Large intestine (tissue), 3 donors: ENCODE results near the gene INPP4B. TPM values are rescaled to one million over a fixed set of nuclear protein-coding genes. Genes with fewer than 3 reads are reported as not detected.

ENCODE experiments used
- DNase-seq, 2 donors: peaks; one replicate each; pipeline versions ENCODE4 v3.0.0 to v3.0.0-alpha.2; 2013
- H3K27ac ChIP-seq: one replicate; pipeline ENCODE4 v1.5.1; 2013; ENCODE audit warnings: low read length
- H3K27me3 ChIP-seq: 2 replicates; pipeline ENCODE4 v1.6.1; 2013; ENCODE audit warnings: low read length; ENCODE audit not compliant: control insufficient read depth, insufficient read depth
- H3K36me3 ChIP-seq: 2 replicates; pipeline ENCODE4 v1.6.1; 2013; ENCODE audit warnings: low read length; ENCODE audit not compliant: control insufficient read depth, insufficient read depth
- H3K4me1 ChIP-seq: one replicate; pipeline ENCODE4 v1.6.1; 2013; ENCODE audit warnings: low read length; ENCODE audit not compliant: control insufficient read depth, insufficient read depth
- H3K4me3 ChIP-seq: one replicate; pipeline ENCODE4 v1.5.1; 2013; ENCODE audit warnings: low read length
- H3K9me3 ChIP-seq: one replicate; pipeline ENCODE4 v1.6.1; 2013; ENCODE audit warnings: mild to moderate bottlenecking, low read depth, low read length, moderate library complexity; ENCODE audit not compliant: control insufficient read depth
- WGBS: methylation state at CpG from one replicate; pipeline ENCODE4 v1.1.5; 2013; ENCODE audit warnings: low lambda C conversion rate; ENCODE audit not compliant: insufficient coverage; 5-methylcytosine and 5-hydroxymethylcytosine counted together
- polyA plus RNA-seq: library from polyadenylated mRNA; unstranded; fragments of 120-200 nt; gene quantifications from one replicate; pipeline ENCODE4 v1.2.1, GENCODE V29; 2013

The INPP4B gene
- polyA plus RNA-seq, 1 donor = 6.6 TPM

GRCh38 chr4:142566777-142567176 is 279.3 kb downstream of the INPP4B start:
- WGBS = 72% methylated on average over 2 of the region's 4 CpGs
- H3K9me3 ChIP-seq = no peaks in the 10 kb centered on the region
- no peak for DNase-seq
- no peaks in the 10 kb centered on the region for H3K36me3 ChIP-seq
- H3K27ac ChIP-seq = peak overlapping the region; percentile 92
- peaks cover 13% of the 10 kb centered on the region for H3K4me1 ChIP-seq
- no peak overlapping the region for H3K4me3 ChIP-seq
- no peaks in the 10 kb centered on the region for H3K27me3 ChIP-seq

- no peaks in the 10 kb centered on the region for H3K36me3 ChIP-seq
- H3K4me3 ChIP-seq = no peak overlapping the region
- peaks cover 13% of the 10 kb centered on the region for H3K4me1 ChIP-seq
- no peak for DNase-seq
- H3K9me3 ChIP-seq = no peaks in the 10 kb centered on the region
- H3K27me3 ChIP-seq = no peaks in the 10 kb centered on the region
- H3K27ac ChIP-seq = peak overlapping the region; percentile 92
Measured at GRCh38 chr4:142566243-142566642, 279.9 kb downstream of the INPP4B start.

GRCh38 chr4:142565771-142566170 is 280.3 kb downstream of the INPP4B start:
- DNase-seq = no peak
- Histone ChIP-seq H3K27me3 (no peaks in the 10 kb centered on the region), H3K9me3 (no peaks in the 10 kb centered on the region), H3K4me3 (no peak overlapping the region), H3K36me3 (no peaks in the 10 kb centered on the region), H3K27ac (no peak overlapping the region), H3K4me1 (peaks cover 13% of the 10 kb centered on the region)
- 82% methylated on average over 1 of the region's 7 CpGs for WGBS

- H3K27me3 ChIP-seq = no peaks in the 10 kb centered on the region
- H3K36me3 ChIP-seq = no peaks in the 10 kb centered on the region
- no peak overlapping the region for H3K27ac ChIP-seq
- H3K4me3 ChIP-seq = no peak overlapping the region
- peaks cover 4% of the 10 kb centered on the region for H3K4me1 ChIP-seq
- no CpG with 5 or more reads among the region's 6 CpGs for WGBS
- H3K9me3 ChIP-seq = no peaks in the 10 kb centered on the region
- no peak for DNase-seq
Measured at GRCh38 chr4:142563682-142564291, 282.3 kb downstream of the INPP4B start.

- Histone ChIP-seq H3K27me3 (no peaks in the 10 kb centered on the region), H3K9me3 (no peaks in the 10 kb centered on the region), H3K4me3 (no peak overlapping the region), H3K36me3 (no peaks in the 10 kb centered on the region), H3K4me1 (peaks cover 10% of the 10 kb centered on the region), H3K27ac (no peak overlapping the region)
- WGBS = no CpG with 5 or more reads among the region's 4 CpGs
- no peak for DNase-seq
Measured at GRCh38 chr4:142559986-142560385, 286.1 kb downstream of the INPP4B start.

GRCh38 chr4:142558851-142559250 is 287.2 kb downstream of the INPP4B start:
- Histone ChIP-seq H3K36me3 (no peaks in the 10 kb centered on the region), H3K9me3 (no peaks in the 10 kb centered on the region), H3K27ac (no peak overlapping the region), H3K27me3 (no peaks in the 10 kb centered on the region), H3K4me3 (no peak overlapping the region), H3K4me1 (peaks cover 10% of the 10 kb centered on the region)
- no peak for DNase-seq
- WGBS = 38% methylated on average over 1 of the region's 4 CpGs

- Histone ChIP-seq H3K4me3 (no peak overlapping the region), H3K9me3 (no peaks in the 10 kb centered on the region), H3K4me1 (peaks cover 10% of the 10 kb centered on the region), H3K27ac (peak overlapping the region; percentile 38), H3K36me3 (no peaks in the 10 kb centered on the region), H3K27me3 (no peaks in the 10 kb centered on the region)
- DNase-seq = peak in 1 of 2 donors; percentile 57
- 51% methylated on average over 3 of the region's 4 CpGs for WGBS
Measured at GRCh38 chr4:142557239-142557801, 288.8 kb downstream of the INPP4B start.

GRCh38 chr4:142556570-142557238 is 289.4 kb downstream of the INPP4B start:
- Histone ChIP-seq H3K36me3 (no peaks in the 10 kb centered on the region), H3K9me3 (no peaks in the 10 kb centered on the region), H3K4me1 (peaks cover 10% of the 10 kb centered on the region), H3K4me3 (no peak overlapping the region), H3K27ac (peak overlapping the region; percentile 38), H3K27me3 (no peaks in the 10 kb centered on the region)
- no peak for DNase-seq
- 50% methylated on average over 2 of the region's 9 CpGs for WGBS

GRCh38 chr4:142556048-142556447 is 290.1 kb downstream of the INPP4B start:
- no peaks in the 10 kb centered on the region for H3K9me3 ChIP-seq
- peak in 1 of 2 donors; percentile 41 for DNase-seq
- H3K36me3 ChIP-seq = no peaks in the 10 kb centered on the region
- no peak overlapping the region for H3K4me3 ChIP-seq
- peaks cover 12% of the 10 kb centered on the region for H3K4me1 ChIP-seq
- H3K27ac ChIP-seq = peak overlapping the region; percentile 16
- 80% methylated on average over 1 of the region's 1 CpG for WGBS
- no peaks in the 10 kb centered on the region for H3K27me3 ChIP-seq

- DNase-seq = no peak
- H3K36me3 ChIP-seq = no peaks in the 10 kb centered on the region
- no peak overlapping the region for H3K4me3 ChIP-seq
- H3K27ac ChIP-seq = no peak overlapping the region
- no peaks in the 10 kb centered on the region for H3K9me3 ChIP-seq
- no CpG with 5 or more reads among the region's 1 CpG for WGBS
- peaks cover 26% of the 10 kb centered on the region for H3K4me1 ChIP-seq
- no peaks in the 10 kb centered on the region for H3K27me3 ChIP-seq
Measured at GRCh38 chr4:142554412-142554811, 291.7 kb downstream of the INPP4B start.
